Epidermal melanocyte (primary cell): ENCODE measurements around the gene SLC66A1.

Experiments
- DNase-seq: peaks from one replicate; pipeline ENCODE4 v3.0.0; 2011; ENCODE audit warnings: low spot score; ENCODE audit not compliant: insufficient read length

SLC66A1 gene

GRCh38 chr1:19342894-19343616 lies 30.9 kb downstream of the SLC66A1 start:
- no peak for DNase-seq

- DNase-seq: no peak
Measured at GRCh38 chr1:19343617-19344350, 31.7 kb downstream of the SLC66A1 start.

DNA sequence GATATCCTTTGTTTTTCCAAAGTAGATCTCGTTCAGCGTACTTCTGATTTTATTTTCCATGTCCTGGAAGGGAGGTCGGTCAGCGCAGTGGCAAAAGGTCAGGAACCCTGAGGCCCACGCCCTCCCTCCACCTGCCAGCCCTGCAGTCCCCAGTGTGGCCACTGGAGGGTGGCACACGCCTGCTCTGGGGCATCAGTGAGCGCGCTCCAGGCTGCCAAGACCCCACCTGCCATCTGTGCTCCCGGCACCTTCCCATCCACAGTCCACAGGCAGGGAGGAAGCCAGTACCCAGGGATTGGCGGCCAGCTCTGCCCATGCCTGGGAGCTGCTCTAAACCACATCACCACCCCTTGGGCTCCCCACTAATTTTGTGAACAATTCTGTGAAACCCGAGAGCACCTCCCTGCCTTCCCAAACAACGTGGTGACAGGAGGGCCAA lies 32.3 kb downstream of the SLC66A1 start:
- peak; percentile 44 for DNase-seq

DNA sequence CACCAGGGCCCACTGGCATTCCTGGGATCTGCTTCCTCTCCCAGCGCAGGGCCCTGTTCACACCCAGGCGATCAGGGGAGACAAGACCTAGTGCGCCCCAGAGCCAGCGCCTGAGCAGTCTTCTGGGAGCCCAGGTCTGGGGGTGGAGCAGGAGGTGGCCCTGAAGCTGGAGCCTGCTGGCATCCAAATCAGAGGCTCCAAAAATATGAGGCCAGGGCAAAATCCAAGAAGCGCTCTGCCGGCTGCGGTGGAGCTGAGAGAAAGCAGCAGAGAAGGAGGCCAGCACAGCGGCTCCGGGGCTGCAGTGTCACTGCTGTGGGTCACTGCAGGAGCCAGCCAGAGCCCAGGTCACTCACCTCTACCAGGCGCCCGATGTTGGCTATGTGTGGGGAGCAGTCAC lies 32.7 kb downstream of the SLC66A1 start:
- DNase-seq: no peak

- DNase-seq: no peak
Measured at GRCh38 chr1:19345391-19345790, 33.3 kb downstream of the SLC66A1 start.

GRCh38 chr1:19346026-19346425 lies 33.9 kb downstream of the SLC66A1 start:
- no peak for DNase-seq

GRCh38 chr1:19347533-19348172 lies 35.5 kb downstream of the SLC66A1 start:
- no peak for DNase-seq

DNA sequence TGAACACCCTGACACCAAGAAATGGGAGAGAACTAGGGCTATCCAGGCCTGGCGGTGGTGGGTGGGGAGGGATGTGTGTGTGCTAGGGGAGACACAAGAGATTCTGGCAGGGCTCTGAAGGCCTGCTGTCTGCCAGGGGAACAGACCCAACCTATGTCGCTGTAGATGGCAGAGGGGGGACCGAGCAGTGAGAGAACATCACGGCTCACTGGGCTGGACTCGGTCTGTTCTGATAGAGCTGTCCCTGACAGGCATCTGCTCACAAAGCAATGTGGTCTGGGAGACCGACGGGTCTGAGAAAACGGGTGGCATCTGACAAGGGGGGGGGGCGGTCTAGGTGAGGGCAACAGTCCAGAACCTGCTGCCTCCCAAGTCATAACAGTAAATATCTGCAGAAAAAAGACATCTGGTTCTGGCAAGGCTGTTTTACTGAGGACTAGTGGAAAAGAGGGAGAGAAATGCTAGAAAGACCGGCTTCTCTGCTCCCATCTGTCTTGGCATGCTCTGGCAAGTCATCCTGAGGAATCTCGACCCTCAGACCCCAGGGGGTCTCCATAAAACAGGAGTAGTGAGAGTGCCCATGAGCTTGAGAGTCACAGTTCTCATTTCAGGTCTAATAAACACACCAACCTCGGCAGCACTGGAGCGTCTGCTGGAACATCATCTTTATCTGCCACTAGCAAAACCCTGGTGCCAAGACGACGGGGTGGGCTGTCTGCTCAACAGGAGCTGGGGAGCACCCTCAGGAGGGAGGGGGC lies 36.5 kb downstream of the SLC66A1 start:
- DNase-seq: no peak

DNA sequence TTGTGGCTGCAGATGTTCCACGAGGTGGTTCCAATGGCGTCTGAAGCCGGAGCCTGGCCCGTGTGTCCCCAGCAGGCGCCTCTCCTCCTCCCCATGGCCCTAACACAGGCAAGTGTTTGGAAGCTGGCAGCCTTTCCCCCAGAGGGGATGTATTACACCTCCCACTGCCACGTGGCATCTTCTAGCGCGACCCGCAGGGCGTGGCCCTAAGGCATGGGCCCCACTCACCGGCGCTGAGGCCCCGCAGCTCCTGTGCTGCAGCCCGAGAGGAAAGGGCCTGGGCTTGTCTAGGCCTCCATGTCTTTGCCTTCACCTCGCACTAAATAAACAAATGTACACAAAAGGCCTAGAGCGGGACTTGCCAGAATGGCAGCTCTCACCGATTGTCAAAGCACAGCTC lies 37.9 kb downstream of the SLC66A1 start:
- no peak for DNase-seq

- no peak for DNase-seq
Measured at GRCh38 chr1:19350566-19350965, 38.4 kb downstream of the SLC66A1 start.

- DNase-seq: no peak
Measured at GRCh38 chr1:19351873-19352272, 39.7 kb downstream of the SLC66A1 start.

DNA sequence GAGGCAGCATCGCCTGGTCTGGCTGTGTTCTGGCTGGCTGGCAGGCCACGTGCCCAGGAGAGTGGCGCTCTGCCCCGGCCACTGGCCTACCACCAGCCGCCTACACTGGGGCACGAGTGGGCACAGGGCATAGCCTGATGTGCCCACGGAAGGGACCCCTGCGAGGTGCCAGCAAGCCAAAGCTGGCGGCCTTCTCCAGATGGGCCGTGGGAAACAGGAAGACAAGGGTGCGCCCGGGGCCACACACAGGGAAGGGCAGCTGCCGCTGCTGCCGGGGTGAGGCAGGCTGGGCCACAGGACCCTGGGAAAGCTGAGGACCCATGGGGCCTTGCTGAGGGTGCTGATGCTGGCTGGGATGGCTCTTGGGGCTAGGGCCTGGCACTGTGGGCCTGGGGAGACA lies 40.7 kb downstream of the SLC66A1 start:
- DNase-seq: no peak

DNA sequence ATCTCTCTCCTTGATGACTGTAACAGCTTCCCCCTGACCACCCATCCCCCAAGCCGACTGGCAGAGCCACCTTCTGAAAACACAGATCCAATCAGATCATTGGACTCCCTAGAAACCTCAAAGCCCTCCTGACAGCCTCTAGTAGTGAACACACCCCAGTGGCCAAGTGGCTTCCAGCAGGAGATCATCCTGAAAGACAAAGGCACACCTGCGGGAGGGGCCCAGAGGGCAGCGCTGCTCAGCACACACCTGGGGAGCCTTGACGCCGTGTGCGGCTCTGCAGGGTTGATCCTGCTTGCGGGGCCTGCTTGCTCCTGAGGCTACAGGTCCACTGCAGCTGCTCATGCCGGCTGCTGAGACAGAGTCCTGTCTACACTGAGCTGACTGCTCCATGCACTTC lies 41.5 kb downstream of the SLC66A1 start:
- DNase-seq: no peak

- no peak for DNase-seq
Measured at GRCh38 chr1:19354531-19354981, 42.4 kb downstream of the SLC66A1 start.

DNA sequence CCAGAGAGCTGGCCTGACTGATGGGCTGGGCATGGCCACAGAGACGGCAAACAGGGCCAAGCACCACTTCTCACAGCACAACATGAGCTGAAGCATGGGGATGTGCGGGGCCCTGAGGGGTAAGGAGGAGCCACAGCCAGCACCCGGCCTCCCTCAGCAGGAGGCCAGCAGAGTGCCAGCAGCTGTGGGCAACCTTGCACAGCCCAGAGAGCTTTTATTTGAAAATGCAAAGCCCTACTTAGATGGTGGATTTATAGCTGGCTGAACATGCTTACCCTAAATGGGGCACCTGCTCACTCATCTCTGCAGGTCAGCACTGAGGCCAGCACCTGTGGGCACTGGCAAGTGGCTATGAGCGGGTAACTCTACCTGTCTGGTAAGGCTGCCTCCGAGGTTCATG lies 44.1 kb downstream of the SLC66A1 start:
- no peak for DNase-seq

GRCh38 chr1:19357299-19357986 lies 45.3 kb downstream of the SLC66A1 start:
- no peak for DNase-seq

- no peak for DNase-seq
Measured at GRCh38 chr1:19358710-19359109, 46.6 kb downstream of the SLC66A1 start.

GRCh38 chr1:19359357-19359756 lies 47.2 kb downstream of the SLC66A1 start:
- DNase-seq: no peak

GRCh38 chr1:19360016-19360415 lies 47.9 kb downstream of the SLC66A1 start:
- DNase-seq: no peak

GRCh38 chr1:19360432-19360831 lies 48.3 kb downstream of the SLC66A1 start:
- no peak for DNase-seq
